Thoracic aorta (tissue), 2 donors: ENCODE data around the gene RSL1D1. TPM values are rescaled to one million over a fixed set of nuclear protein-coding genes. Genes with fewer than 3 reads are reported as not detected.

Experiments
- ATAC-seq: fragments of 150-250 bp; one replicate; pipeline ENCODE4 v1.8.0; 2017; ENCODE audit warnings: low read depth; ENCODE audit not compliant: insufficient number of reproducible peaks, low FRiP score
- DNase-seq: peaks from one replicate; pipeline ENCODE4 v3.0.0-alpha.2; 2020; ENCODE audit warnings: low spot score
- H3K27ac ChIP-seq, 2 donors: fragments of 200-600 bp; sonication (generic); 1 replicate in 1 of 2; 2 replicates in 1 of 2; pipeline ENCODE4 v1.5.1; 2016; ENCODE audit warnings: mild to moderate bottlenecking in 2 of 2, moderate library complexity in 2 of 2
- H3K27me3 ChIP-seq: fragments of 200-600 bp; sonication (generic); replicated peaks from 2 replicates; pipeline ENCODE4 v1.6.0; 2016; ENCODE audit warnings: mild to moderate bottlenecking; ENCODE audit not compliant: insufficient read depth
- H3K36me3 ChIP-seq: fragments of 200-600 bp; sonication (generic); one replicate; pipeline ENCODE4 v1.5.1; 2016
- H3K4me1 ChIP-seq, 2 donors: fragments of 200-600 bp; sonication (generic); 1 replicate in 1 of 2; 2 replicates in 1 of 2; pipeline versions ENCODE4 v1.5.1 to v1.6.0; 2016; ENCODE audit warnings: low read depth in 2 of 2, mild to moderate bottlenecking in 1 of 2; ENCODE audit not compliant: control insufficient read depth in 1 of 2
- H3K4me3 ChIP-seq: fragments of 200-600 bp; sonication (generic); 2 replicates; pipeline ENCODE4 v1.5.1; 2016; ENCODE audit warnings: mild to moderate bottlenecking
- H3K9me3 ChIP-seq: fragments of 200-600 bp; sonication (generic); 2 replicates; pipeline ENCODE4 v1.5.1; 2016
- CTCF ChIP-seq: fragments of 200-600 bp; sonication (generic); IDR thresholded peaks from one replicate; pipeline ENCODE4 v1.5.1; 2019; ENCODE audit warnings: antibody characterized with exemption
- total RNA-seq, 2 donors: library from RNA; depleted of rRNA; stranded (reverse); fragments of >200 nt; gene quantifications; one replicate each; pipeline versions ENCODE4 v1.1.0 to v1.2.3, GENCODE V29; 2016

Gene RSL1D1
- total RNA-seq, 2 donors from 2014 or later, result 51.2 to 184 TPM

DNA sequence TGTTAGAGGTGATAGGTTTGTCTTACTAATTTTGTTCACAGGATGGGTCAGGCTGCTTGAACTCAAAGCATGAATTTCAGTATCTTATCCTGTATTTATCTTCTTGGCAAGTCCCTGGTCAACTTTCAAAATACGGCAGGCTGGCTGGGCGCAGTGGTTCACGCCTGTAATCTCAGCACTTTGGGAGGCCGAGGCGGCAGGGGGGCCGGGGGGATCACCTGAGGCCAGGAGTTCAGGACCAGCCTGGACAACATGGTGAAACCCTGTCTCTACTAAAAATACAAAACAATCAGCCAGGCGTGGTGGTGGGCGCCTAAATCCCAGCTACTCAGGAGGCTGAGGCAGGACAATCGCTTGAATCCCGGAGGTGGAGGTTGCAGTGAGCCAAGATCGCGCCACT lies 25.0 kb upstream of the RSL1D1 start:
- no peak for TF ChIP-seq CTCF
- ATAC-seq, result no peak
- peaks cover 8 to 15% of the 10 kb centered on the region in 2 donors for H3K4me1 ChIP-seq
- H3K36me3 ChIP-seq, result peaks cover 38% of the 10 kb centered on the region
- no peak overlapping the region for H3K4me3 ChIP-seq
- DNase-seq, result no peak
- H3K27ac ChIP-seq, result no peak overlapping the region
- H3K27me3 ChIP-seq, result no peaks in the 10 kb centered on the region
- H3K9me3 ChIP-seq, result no peaks in the 10 kb centered on the region

GRCh38 chr16:11875721-11876120 lies 24.4 kb upstream of the RSL1D1 start:
- H3K4me3 ChIP-seq, result no peak overlapping the region
- no peak for DNase-seq
- no peak for TF ChIP-seq CTCF
- peaks cover 33% of the 10 kb centered on the region for H3K36me3 ChIP-seq
- ATAC-seq, result no peak
- no peak overlapping the region for H3K27ac ChIP-seq
- H3K27me3 ChIP-seq, result no peaks in the 10 kb centered on the region
- H3K4me1 ChIP-seq, result peaks cover 9 to 20% of the 10 kb centered on the region in 2 donors
- no peaks in the 10 kb centered on the region for H3K9me3 ChIP-seq

- Histone ChIP-seq H3K4me1 (peaks cover 18 to 39% of the 10 kb centered on the region in 2 donors), H3K27me3 (no peaks in the 10 kb centered on the region), H3K36me3 (peaks cover 23% of the 10 kb centered on the region), H3K27ac (peak overlapping the region; percentile 13 to 54), H3K9me3 (no peaks in the 10 kb centered on the region), H3K4me3 (no peak overlapping the region)
- DNase-seq (no peak), ATAC-seq (no peak)
- no peak for TF ChIP-seq CTCF
These were observed 19.9 kb upstream of the RSL1D1 start for GRCh38 chr16:11871193-11871592.

- ATAC-seq, result no peak
- TF ChIP-seq CTCF, result no peak
- peaks cover 18 to 47% of the 10 kb centered on the region in 2 donors for H3K4me1 ChIP-seq
- H3K4me3 ChIP-seq, result no peak overlapping the region
- DNase-seq, result no peak
- H3K27me3 ChIP-seq, result no peaks in the 10 kb centered on the region
- H3K27ac ChIP-seq, result peak overlapping the region in 1 of 2 donors; percentile 40
- no peaks in the 10 kb centered on the region for H3K9me3 ChIP-seq
- peaks cover 15% of the 10 kb centered on the region for H3K36me3 ChIP-seq
These were observed 19.1 kb upstream of the RSL1D1 start for GRCh38 chr16:11870399-11870798.

DNA sequence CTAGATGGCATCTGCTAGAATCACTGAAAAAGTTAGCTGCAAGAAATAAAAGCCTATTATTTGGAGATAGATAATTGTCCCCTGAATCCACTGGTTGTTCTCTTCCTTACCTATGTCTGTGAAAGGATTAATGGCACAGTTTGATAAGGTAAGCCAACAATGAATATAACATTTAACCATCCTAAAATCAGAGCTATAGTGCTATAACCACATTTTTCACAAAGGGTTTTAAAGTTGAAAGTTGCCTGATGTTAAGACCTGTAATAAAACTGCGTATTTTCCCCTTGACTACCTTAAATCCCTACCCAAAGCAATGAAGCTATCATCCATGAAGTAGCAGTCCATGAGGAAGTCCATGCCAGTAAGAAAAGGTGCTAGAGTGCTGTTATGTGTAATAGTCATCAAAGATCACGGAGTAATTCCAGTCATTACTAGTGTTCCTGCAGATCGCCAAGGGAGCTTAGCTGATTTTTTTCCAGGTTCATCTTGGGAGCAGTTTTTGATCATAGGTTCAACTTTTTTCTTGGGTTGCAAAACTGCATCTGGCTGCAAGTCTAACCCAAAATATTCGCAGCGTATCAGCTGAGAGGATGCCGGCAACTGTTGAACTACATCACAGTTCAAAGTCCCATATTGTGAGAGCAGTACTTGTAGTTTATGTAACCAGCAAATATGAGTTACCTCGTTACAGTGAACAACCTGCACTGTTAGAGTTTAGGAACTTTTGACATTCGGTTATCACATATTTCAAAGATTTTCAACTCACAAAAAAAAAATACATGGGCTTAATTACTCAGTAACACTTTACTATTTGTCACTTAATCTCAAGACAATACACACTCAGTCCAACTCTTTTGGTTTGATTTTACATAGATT lies 18.2 kb upstream of the RSL1D1 start:
- peaks cover 14% of the 10 kb centered on the region for H3K36me3 ChIP-seq
- H3K4me3 ChIP-seq, result no peak overlapping the region
- peak overlapping the region; percentile 17 to 40 for H3K27ac ChIP-seq
- DNase-seq, result no peak
- H3K4me1 ChIP-seq, result peaks cover 18 to 55% of the 10 kb centered on the region in 2 donors
- no peak for ATAC-seq
- no peak for TF ChIP-seq CTCF
- H3K9me3 ChIP-seq, result no peaks in the 10 kb centered on the region
- H3K27me3 ChIP-seq, result no peaks in the 10 kb centered on the region
